Measurements from ENCODE around the gene SPNS2. TPM values are rescaled to one million over a fixed set of nuclear protein-coding genes. Genes with fewer than 3 reads are reported as not detected.
A peak's percentile ranks its signal among the peaks of the same experiment; 100 is the strongest.

Gene SPNS2
- total and polyA plus RNA-seq, 10 of the 15 experiments (the other 5 are each of a cell fraction or from before 2014, with no cell fraction given) = 0.04 to 1.1 (median 0.23) TPM; not detected in 2

GRCh38 chr17:4554997-4555799 is 56.5 kb downstream of the SPNS2 start, which contains the start of gene MYBBP1A (continued):
- TF ChIP-seq FOXM1 (IDR thresholded peaks at IDR 0.05; ENCODE audit: low read depth, low read length) (no peak), FOXK2 (IDR thresholded peaks at IDR 0.05) (peak; percentile 74), SIN3A (IDR thresholded peaks at IDR 0.05; ENCODE audit: low read depth, low read length) (peak; percentile 94), ZNF622 (IDR thresholded peaks at IDR 0.05) (no peak), MXI1 (IDR thresholded peaks at IDR 0.05; ENCODE audit: low read depth, low read length) (peak; percentile 100), HCFC1 (IDR thresholded peaks at IDR 0.05; ENCODE audit: low read length) (peak; percentile 46; the same call in 1 of the 2 replicates), CHD4 (IDR thresholded peaks at IDR 0.05) (no peak), EED (IDR thresholded peaks at IDR 0.05; ENCODE audit: low read depth) (no peak), PKNOX1 (IDR thresholded peaks at IDR 0.05) (no peak), ZNF217 (IDR thresholded peaks at IDR 0.05) (no peak), SIX5 (IDR thresholded peaks at IDR 0.05; ENCODE audit: low read depth, low read length, severe bottlenecking) (peak; percentile 27), NR2C1 (IDR thresholded peaks at IDR 0.05) (peak; percentile 95), ATF7 (IDR thresholded peaks at IDR 0.05; ENCODE audit: low read depth) (0 out of 2 replicates have a peak, but pooled peaks have one; percentile 9), CBFB (IDR thresholded peaks at IDR 0.05; ENCODE audit: low read depth) (peak; percentile 86), BRCA1 (IDR thresholded peaks at IDR 0.05; ENCODE audit: low read depth, low read length) (no peak), TCF12 (IDR thresholded peaks at IDR 0.05; ENCODE audit: low read depth, low read length) (peak; percentile 37; the same call in 1 of the 2 replicates), PAX5 (IDR thresholded peaks at IDR 0.05; ENCODE audit: borderline replicate concordance, low read depth, low read length) (no peak), SREBF2 (IDR thresholded peaks at IDR 0.05; ENCODE audit: low read length) (no peak), NFIC (IDR thresholded peaks at IDR 0.05; ENCODE audit: low read depth, low read length) (no peak), TARDBP (IDR thresholded peaks at IDR 0.05; ENCODE audit: borderline replicate concordance) (no peak), MEF2B (IDR thresholded peaks at IDR 0.05; ENCODE audit: partially characterized antibody, poor library complexity, severe bottlenecking) (peak; percentile 35), ZBED1 (IDR thresholded peaks at IDR 0.05; ENCODE audit: borderline replicate concordance) (no peak), ATF2 (IDR thresholded peaks at IDR 0.05; ENCODE audit: low read length) (no peak), ZNF592 (IDR thresholded peaks at IDR 0.05) (no peak), NBN (IDR thresholded peaks at IDR 0.05) (peak; percentile 68; the same call in 1 of the 2 replicates)
- TF ChIP-seq, protein P1, sequence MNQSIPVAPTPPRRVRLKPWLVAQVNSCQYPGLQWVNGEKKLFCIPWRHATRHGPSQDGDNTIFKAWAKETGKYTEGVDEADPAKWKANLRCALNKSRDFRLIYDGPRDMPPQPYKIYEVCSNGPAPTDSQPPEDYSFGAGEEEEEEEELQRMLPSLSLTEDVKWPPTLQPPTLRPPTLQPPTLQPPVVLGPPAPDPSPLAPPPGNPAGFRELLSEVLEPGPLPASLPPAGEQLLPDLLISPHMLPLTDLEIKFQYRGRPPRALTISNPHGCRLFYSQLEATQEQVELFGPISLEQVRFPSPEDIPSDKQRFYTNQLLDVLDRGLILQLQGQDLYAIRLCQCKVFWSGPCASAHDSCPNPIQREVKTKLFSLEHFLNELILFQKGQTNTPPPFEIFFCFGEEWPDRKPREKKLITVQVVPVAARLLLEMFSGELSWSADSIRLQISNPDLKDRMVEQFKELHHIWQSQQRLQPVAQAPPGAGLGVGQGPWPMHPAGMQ (IDR thresholded peaks at IDR 0.05; ENCODE audit: borderline replicate concordance) = no peak
